ENCODE results near the gene CASR.

- TF ChIP-seq EZH2 (IDR thresholded peaks at IDR 0.05) (no peak), POLR2AphosphoS5 (IDR thresholded peaks at IDR 0.05; ENCODE audit: borderline replicate concordance, low read depth, low read length) (no peak), FOXP2 (optimal IDR thresholded peaks at IDR 0.05; ENCODE audit: control extremely low read depth, extremely low read length, insufficient read depth) (no peak)
Measured at GRCh38 chr3:122307976-122308375, 124.5 kb downstream of the CASR start.
